Airway epithelial cell (primary cell): ENCODE measurements around the gene DLST. TPM values are rescaled to one million over a fixed set of nuclear protein-coding genes. Genes with fewer than 3 reads are reported as not detected.

ENCODE experiments used
- total RNA-seq: library from RNA; depleted of rRNA; stranded (reverse); fragments of >200 nt; gene quantifications from 2 replicates; pipeline ENCODE4 v1.2.3, GENCODE V29; 2015

The DLST gene
- 46.6 and 60.2 TPM in 2 replicates for total RNA-seq

GRCh38 chr14:74881431-74882102 lies at the start of gene DLST:
DLST (plus strand) TSS chr14:74881916; CDS start chr14:74881954, 38 bp downstream.

GRCh38 chr14:74875941-74876913 lies 5.5 kb upstream of the DLST start, which contains the start of gene PROX2:
PROX2 (minus strand) TSS chr14:74876145; CDS start chr14:74863834, 12,311 bp downstream.

GRCh38 chr14:74922752-74923401 lies 41.2 kb downstream of the DLST start, which contains the start of gene RPS6KL1:
RPS6KL1 (minus strand) TSS chr14:74923260; CDS start chr14:74921541, 1,719 bp downstream.

Other genes with a start within 250 kb of the DLST start
- gene AREL1, start 168.8 kb upstream of the DLST start, total RNA-seq: 24.4 and 24.8 TPM in 2 replicates
- 28.8 and 34.9 TPM in 2 replicates for gene FCF1, start 168.8 kb upstream of the DLST start, total RNA-seq
- 16.8 and 21.9 TPM in 2 replicates for gene YLPM1, start 118.6 kb upstream of the DLST start, total RNA-seq
- gene PROX2, start 5.8 kb upstream of the DLST start, total RNA-seq: not detected in 2 replicates
- 1.6 and 1.8 TPM in 2 replicates for gene RPS6KL1, start 41.3 kb downstream of the DLST start, total RNA-seq
- 51.8 and 57.1 TPM in 2 replicates for gene PGF, start 73.7 kb downstream of the DLST start, total RNA-seq
- gene EIF2B2, start 121.0 kb downstream of the DLST start, total RNA-seq: 53.2 and 63.2 TPM in 2 replicates
- 8.3 and 8.4 TPM in 2 replicates for gene MLH3, start 169.6 kb downstream of the DLST start, total RNA-seq
- 12.8 and 14.0 TPM in 2 replicates for gene ACYP1, start 182.1 kb downstream of the DLST start, total RNA-seq
- 0.56 and 4.4 TPM in 2 replicates for gene ZC2HC1C, start 187.7 kb downstream of the DLST start, total RNA-seq
- 12.8 and 14.5 TPM in 2 replicates for gene NEK9, start 245.1 kb downstream of the DLST start, total RNA-seq